RWPE1 (cell line): ENCODE results near the gene AVPR2.
A peak's percentile ranks its signal among the peaks of the same experiment; 100 is the strongest.

Experiments
- CTCF ChIA-PET: fragments of 350-600 bp; sonication (Branson Sonifier 250); formaldehyde crosslinking; extraction: SDS; loops from one replicate; lab custom pipeline; 2021; lab: Yijun Ruan, JAX
- POLR2A ChIA-PET: fragments of 400-600 bp; formaldehyde crosslinking; extraction: SDS; loops from one replicate; lab custom pipeline; 2020; ENCODE audit warnings: antibody characterized with exemption; ENCODE audit not compliant: low non-redundant PET; lab: Yijun Ruan, JAX
- DNase-seq: peaks from one replicate; pipeline ENCODE4 v3.0.0; 2012; ENCODE audit warnings: low spot score
- H3K27ac ChIP-seq: fragments of 450-650 bp; 2 replicates; pipeline ENCODE4 v1.5.1; 2017
- CTCF ChIP-seq: fragments of 450-650 bp; conservative IDR thresholded peaks from 2 replicates; pipeline ENCODE4 v1.5.1; 2017; ENCODE audit warnings: low read depth, mild to moderate bottlenecking

The AVPR2 gene

GRCh38 chrX:153884590-153884989 lies 19.9 kb upstream of the AVPR2 start:
- no peak; the same call in 1 of the 2 replicates for TF ChIP-seq CTCF
- CTCF ChIA-PET, result interaction anchor here (0.6 to 1.5 kb wide), 4 partner anchors 38 to 125 kb away, joined by 3 to 6 read pairs (median 4); no protein-coding TSS in a partner anchor
- DNase-seq, result peak; percentile 31
- peak overlapping the region; percentile 66 for H3K27ac ChIP-seq
- POLR2A ChIA-PET, result no interaction called here

GRCh38 chrX:153885208-153885787 lies 19.2 kb upstream of the AVPR2 start:
- no peak for DNase-seq
- TF ChIP-seq CTCF, result no peak
- H3K27ac ChIP-seq, result peak overlapping the region; percentile 66
- ChIA-PET CTCF (interaction anchor here (0.6 to 1.0 kb wide), 4 partner anchors 64 to 126 kb away, joined by 3 to 6 read pairs (median 4); no protein-coding TSS in a partner anchor), POLR2A (no interaction called here)

GRCh38 chrX:153885968-153886903 lies 18.2 kb upstream of the AVPR2 start, which contains the start of gene L1CAM:
L1CAM (minus strand) TSS chrX:153886173; CDS start chrX:153875836, 10,337 bp downstream.
- peak within 1 kb of the TSS; percentile 66 for H3K27ac ChIP-seq
- DNase-seq, result peak; percentile 34
- no peak for TF ChIP-seq CTCF
- ChIA-PET POLR2A (no interaction called here), CTCF (interaction anchor here (0.7 kb wide), 1 partner anchor 65 kb away, joined by 4 read pairs; no protein-coding TSS in a partner anchor)

GRCh38 chrX:153886915-153887314 lies 17.6 kb upstream of the AVPR2 start:
- H3K27ac ChIP-seq, result no peak overlapping the region
- POLR2A ChIA-PET, result no interaction called here
- no peak for DNase-seq
- CTCF ChIA-PET, result no interaction called here
- no peak for TF ChIP-seq CTCF

- TF ChIP-seq CTCF, result no peak
- DNase-seq, result no peak
- no peak overlapping the region for H3K27ac ChIP-seq
- ChIA-PET POLR2A (no interaction called here), CTCF (no interaction called here)
Observed at GRCh38 chrX:153887385-153887784, 17.1 kb upstream of the AVPR2 start.

GRCh38 chrX:153888344-153888743 lies 16.1 kb upstream of the AVPR2 start:
- no peak overlapping the region for H3K27ac ChIP-seq
- no peak for DNase-seq
- CTCF ChIA-PET, result no interaction called here
- POLR2A ChIA-PET, result no interaction called here
- no peak for TF ChIP-seq CTCF
